Spleen (tissue), 11 donors: ENCODE data around the gene CENPP. TPM values are rescaled to one million over a fixed set of nuclear protein-coding genes. Genes with fewer than 3 reads are reported as not detected.

ENCODE experiments used
- DNase-seq: peaks from one replicate; pipeline ENCODE4 v3.0.0-alpha.2; 2020
- H3K27ac ChIP-seq, 8 donors: fragments of 200-600 bp; sonication (generic) in 7 of 8; 1 replicate in 4 of 8; 2 replicates in 4 of 8; pipeline versions ENCODE4 v1.5.0 to v1.8.0; 2016 to 2021; ENCODE audit warnings: inconsistent platforms in 4 of 8, mild to moderate bottlenecking in 4 of 8, moderate library complexity in 1 of 8
- H3K27me3 ChIP-seq, 7 donors: fragments of 200-600 bp; sonication (generic) in 6 of 7; replicated peaks in 1 of 7; 1 replicate in 4 of 7; 2 replicates in 3 of 7; pipeline versions ENCODE4 v1.5.0 to v1.8.0; 2016 to 2021; ENCODE audit warnings: inconsistent platforms in 3 of 7, mild to moderate bottlenecking in 1 of 7
- H3K36me3 ChIP-seq, 6 donors: fragments of 200-600 bp; sonication (generic) in 5 of 6; 1 replicate in 4 of 6; 2 replicates in 2 of 6; pipeline versions ENCODE4 v1.5.0 to v1.8.0; 2016 to 2021; ENCODE audit warnings: inconsistent platforms in 2 of 6
- H3K4me1 ChIP-seq, 6 donors: fragments of 200-600 bp; sonication (generic) in 5 of 6; 1 replicate in 3 of 6; 2 replicates in 3 of 6; pipeline versions ENCODE4 v1.5.0 to v1.8.0; 2016 to 2021; ENCODE audit warnings: inconsistent platforms in 3 of 6
- H3K4me3 ChIP-seq, 8 donors: fragments of 200-600 bp; sonication (generic) in 7 of 8; 1 replicate in 4 of 8; 2 replicates in 4 of 8; pipeline versions ENCODE4 v1.5.0 to v1.8.0; 2016 to 2021; ENCODE audit warnings: inconsistent platforms in 4 of 8, mild to moderate bottlenecking in 4 of 8, moderate library complexity in 2 of 8
- H3K9me3 ChIP-seq, 8 donors: fragments of 200-600 bp; sonication (generic) in 7 of 8; 1 replicate in 4 of 8; 2 replicates in 4 of 8; pipeline versions ENCODE4 v1.5.0 to v1.8.0; 2016 to 2021; ENCODE audit warnings: inconsistent platforms in 4 of 8
- CTCF ChIP-seq, 11 experiments: fragments of 200-600 bp in 7 of 11; fragments of 450-650 bp in 4 of 11; sonication (generic) in 4 of 11; IDR thresholded peaks in 8 of 11; conservative IDR thresholded peaks in 3 of 11; 1 replicate in 7 of 11; 2 replicates in 4 of 11; pipeline versions ENCODE4 v1.4.0 to v1.8.0; 2016 to 2021; ENCODE audit warnings: antibody characterized with exemption in 11 of 11, inconsistent platforms in 4 of 11, mild to moderate bottlenecking in 1 of 11
- POLR2A ChIP-seq, 3 donors: fragments of 450-650 bp; IDR thresholded peaks; one replicate each; pipeline ENCODE4 v1.5.1; 2017; ENCODE audit warnings: antibody characterized with exemption in 3 of 3, mild to moderate bottlenecking in 1 of 3
- POLR2AphosphoS5 ChIP-seq, 3 donors: sonication (generic); formaldehyde crosslinking; IDR thresholded peaks; one replicate each; pipeline ENCODE4 v1.5.1; 2017; ENCODE audit warnings: antibody characterized with exemption in 3 of 3
- WGBS, 5 donors: extraction: QIAGEN DNeasy Blood & Tissue Kit in 3 of 5; methylation state at CpG; one replicate each; pipeline versions ENCODE4 v1.1.5 to v1.1.7; 2013 to 2018; 5-methylcytosine and 5-hydroxymethylcytosine counted together
- intact Hi-C: fragments of 100-400 bp; cut with DNase I; formaldehyde crosslinking; loops from one replicate; pipeline ENCODE4 v1.15.0; 2023; ENCODE audit warnings: low total_unique reads
- polyA plus RNA-seq, 3 donors: library from polyadenylated mRNA; stranded (reverse); fragments of 200-250 nt; gene quantifications; one replicate each; pipeline ENCODE4 v1.2.1, GENCODE V29; 2013
- total RNA-seq, 7 donors: library from RNA; depleted of rRNA in 3 of 7; stranded (reverse); fragments of >200 nt in 3 of 7; fragmentation: NEBNext Ultra II Directional in 4 of 7; extraction: Animal tissue kit (Norgen Biotek cat#: 25700) in 4 of 7; gene quantifications; one replicate each; pipeline versions ENCODE4 v1.1.0 to v1.2.1, GENCODE V29; 2016 to 2021
- donor health status: healthy with polysubstance abuse.
- donor health status: DM: no; HTN: no; CAD: no; lungs with moderate emphysema.
- donor health status: DM: no; HTN: no; CAD: no.
- donor health status: Bipolar disorder and iron deficiency.
- donor health status: healthy.
- donor health status: DM: no; HTN: no; CAD: no.
- donor health status: DM: yes; HTN: yes; CAD: no.

The CENPP gene
- total and polyA plus RNA-seq, 10 donors, result 1.7 to 15.8 (median 6.2) TPM

- H3K4me1 ChIP-seq, result no peaks in the 10 kb centered on the region
- peaks cover 0 to 19% (median 0%) of the 10 kb centered on the region in 8 donors for H3K9me3 ChIP-seq
- no peak overlapping the region for H3K4me3 ChIP-seq
- no peak overlapping the region for H3K27ac ChIP-seq
- H3K27me3 ChIP-seq, result no peaks in the 10 kb centered on the region
- no peaks in the 10 kb centered on the region for H3K36me3 ChIP-seq
- DNase-seq, result no peak
- no peak for TF ChIP-seq CTCF (IDR thresholded peaks at IDR 0.05 in 8 of 11, conservative IDR thresholded peaks at IDR 0.05 in 3 of 11)
- no peak for TF ChIP-seq POLR2A (IDR thresholded peaks at IDR 0.05)
- no peak for TF ChIP-seq POLR2AphosphoS5 (IDR thresholded peaks at IDR 0.05)
- WGBS, 5 donors, result 93 to 96% (median 95%) methylated on average over 1 of the region's 1 CpG
- intact Hi-C loops, result no loop called here
Observed at GRCh38 chr9:92528522-92528849, 202.7 kb downstream of the CENPP start.

- peaks cover 0 to 19% (median 0%) of the 10 kb centered on the region in 8 donors for H3K9me3 ChIP-seq
- WGBS, 5 donors, result 96 to 99% (median 96%) methylated on average over 3 of the region's 3 CpGs
- H3K36me3 ChIP-seq, result no peaks in the 10 kb centered on the region
- H3K27me3 ChIP-seq, result no peaks in the 10 kb centered on the region
- intact Hi-C loops, result no loop called here
- H3K27ac ChIP-seq, result no peak overlapping the region
- no peak for DNase-seq
- peaks cover 0 to 4% (median 0%) of the 10 kb centered on the region in 6 donors for H3K4me1 ChIP-seq
- TF ChIP-seq POLR2A (IDR thresholded peaks at IDR 0.05) (no peak), CTCF (IDR thresholded peaks at IDR 0.05 in 8 of 11, conservative IDR thresholded peaks at IDR 0.05 in 3 of 11) (no peak), POLR2AphosphoS5 (IDR thresholded peaks at IDR 0.05) (no peak)
- no peak overlapping the region for H3K4me3 ChIP-seq
Observed at GRCh38 chr9:92529124-92529523, 203.4 kb downstream of the CENPP start.

- Histone ChIP-seq H3K27me3 (no peaks in the 10 kb centered on the region), H3K36me3 (no peaks in the 10 kb centered on the region), H3K4me1 (peaks cover 0 to 17% (median 0%) of the 10 kb centered on the region in 6 donors), H3K4me3 (no peak overlapping the region), H3K9me3 (peaks cover 0 to 19% (median 0%) of the 10 kb centered on the region in 8 donors), H3K27ac (no peak overlapping the region)
- TF ChIP-seq POLR2A (IDR thresholded peaks at IDR 0.05) (no peak), POLR2AphosphoS5 (IDR thresholded peaks at IDR 0.05) (no peak), CTCF (IDR thresholded peaks at IDR 0.05 in 8 of 11, conservative IDR thresholded peaks at IDR 0.05 in 3 of 11) (no peak)
- no peak for DNase-seq
- intact Hi-C loops, result no loop called here
Observed at GRCh38 chr9:92530893-92531292, 205.1 kb downstream of the CENPP start.

GRCh38 chr9:92534204-92534603 is 208.5 kb downstream of the CENPP start:
- H3K27me3 ChIP-seq, result no peaks in the 10 kb centered on the region
- intact Hi-C loops, result no loop called here
- peaks cover 0 to 40% (median 0%) of the 10 kb centered on the region in 6 donors for H3K4me1 ChIP-seq
- peak overlapping the region in 2 of 8 donors; percentile 12 to 49 for H3K4me3 ChIP-seq
- DNase-seq, result no peak
- H3K9me3 ChIP-seq, result peaks cover 0 to 19% (median 0%) of the 10 kb centered on the region in 8 donors
- no peak overlapping the region for H3K27ac ChIP-seq
- TF ChIP-seq POLR2AphosphoS5 (IDR thresholded peaks at IDR 0.05) (no peak), CTCF (IDR thresholded peaks at IDR 0.05 in 8 of 11, conservative IDR thresholded peaks at IDR 0.05 in 3 of 11) (no peak), POLR2A (IDR thresholded peaks at IDR 0.05) (no peak)
- 61 to 80% (median 70%) methylated on average over 3 of the region's 3 CpGs for WGBS, 5 donors
- no peaks in the 10 kb centered on the region for H3K36me3 ChIP-seq
